Neural cell (in vitro differentiated cells): ENCODE measurements around the gene DAAM2. TPM values are rescaled to one million over a fixed set of nuclear protein-coding genes. Genes with fewer than 3 reads are reported as not detected.

Source experiments
- H2AFZ ChIP-seq: fragments of 200-600, 300-800 bp; sonication (generic), shearing (Covaris generic); 2 replicates; pipeline ENCODE4 v1.6.0; 2014; ENCODE audit warnings: low read depth, mild to moderate bottlenecking, antibody characterized with exemption, low read length, moderate library complexity
- H3F3A ChIP-seq: fragments of 200-600 bp; shearing (Covaris generic); 2 replicates; pipeline ENCODE4 v1.6.1; 2016; ENCODE audit warnings: mild to moderate bottlenecking, moderate library complexity, mixed read lengths, antibody characterized with exemption, low read length; ENCODE audit not compliant: insufficient read depth, poor library complexity, severe bottlenecking
- H3K27ac ChIP-seq: fragments of 200-600, 300-800 bp; sonication (generic), shearing (Covaris generic); 2 replicates; pipeline ENCODE4 v1.5.1; 2014; ENCODE audit warnings: mild to moderate bottlenecking, low read length, moderate library complexity
- H3K27me3 ChIP-seq: fragments of 300-800, 200-600 bp; sonication (generic), shearing (Covaris generic); 2 replicates; pipeline ENCODE4 v1.6.0; 2014; ENCODE audit warnings: mild to moderate bottlenecking, low read depth, low read length, moderate library complexity; ENCODE audit not compliant: insufficient read depth
- H3K36me3 ChIP-seq: fragments of 300-800, 200-600 bp; sonication (generic), shearing (Covaris generic); 2 replicates; pipeline ENCODE4 v1.5.1; 2014; ENCODE audit warnings: mild to moderate bottlenecking, antibody characterized with exemption, low read length, moderate library complexity; ENCODE audit not compliant: insufficient read depth
- H3K4me2 ChIP-seq: fragments of 300-800, 200-600 bp; sonication (generic), shearing (Covaris generic); 2 replicates; pipeline ENCODE4 v1.6.0; 2014; ENCODE audit warnings: mild to moderate bottlenecking, low read length
- H3K4me3 ChIP-seq: fragments of 300-800, 200-600 bp; sonication (generic), shearing (Covaris generic); 2 replicates; pipeline ENCODE4 v1.5.1; 2014; ENCODE audit warnings: mild to moderate bottlenecking, low read length, moderate library complexity
- H3K79me2 ChIP-seq: fragments of 200-600 bp; shearing (Covaris generic); replicated peaks from 2 replicates; pipeline ENCODE4 v1.6.0; 2014; ENCODE audit warnings: mild to moderate bottlenecking, low read length, moderate library complexity; ENCODE audit not compliant: insufficient read depth
- H3K9ac ChIP-seq: fragments of 300-800, 200-600 bp; sonication (generic), shearing (Covaris generic); 2 replicates; pipeline ENCODE4 v1.6.1; 2016; ENCODE audit warnings: mild to moderate bottlenecking, low read length, mixed read lengths
- H3K9me2 ChIP-seq: fragments of 200-600 bp; shearing (Covaris generic); 2 replicates; pipeline ENCODE4 v1.6.1; 2016; ENCODE audit warnings: mild to moderate bottlenecking, low read length, mixed read lengths; ENCODE audit not compliant: insufficient read depth
- H3K9me3 ChIP-seq: fragments of 200-600, 300-800 bp; sonication (generic), shearing (Covaris generic); 2 replicates; pipeline ENCODE4 v1.6.1; 2016; ENCODE audit warnings: mild to moderate bottlenecking, mixed run types, low read length, moderate library complexity, mixed read lengths
- H4K20me1 ChIP-seq: fragments of 200-600 bp; shearing (Covaris generic); 2 replicates; pipeline ENCODE4 v1.6.1; 2016; ENCODE audit warnings: mild to moderate bottlenecking, mixed run types; ENCODE audit not compliant: insufficient read depth
- EP300 ChIP-seq: fragments of 450-650 bp; conservative IDR thresholded peaks from 2 replicates; pipeline ENCODE4 v1.6.1; 2014; ENCODE audit warnings: antibody characterized with exemption, mild to moderate bottlenecking, moderate library complexity; ENCODE audit not compliant: poor library complexity, severe bottlenecking
- EZH2 ChIP-seq: fragments of 200-600, 300-800 bp; shearing (Covaris generic), sonication (generic); IDR thresholded peaks from 2 replicates; pipeline ENCODE4 v1.6.1; 2014; ENCODE audit warnings: antibody characterized with exemption, low read length, borderline replicate concordance, mild to moderate bottlenecking; ENCODE audit not compliant: insufficient read depth, poor library complexity, severe bottlenecking
- MXI1 ChIP-seq: fragments of 450-650 bp; conservative IDR thresholded peaks from 2 replicates; pipeline ENCODE4 v1.6.1; 2014; ENCODE audit warnings: antibody characterized with exemption, mild to moderate bottlenecking; ENCODE audit not compliant: poor library complexity, severe bottlenecking
- POLR2AphosphoS5 ChIP-seq: IDR thresholded peaks from 2 replicates; pipeline ENCODE4 v1.6.1; 2012
- RAD21 ChIP-seq: fragments of 450-650 bp; conservative IDR thresholded peaks from 2 replicates; pipeline ENCODE4 v1.6.1; 2014; ENCODE audit warnings: antibody characterized with exemption, mild to moderate bottlenecking, moderate library complexity
- REST ChIP-seq: IDR thresholded peaks from 2 replicates; pipeline ENCODE4 v1.6.1; 2012; ENCODE audit warnings: borderline replicate concordance
- SMC3 ChIP-seq: fragments of 450-650 bp; conservative IDR thresholded peaks from 2 replicates; pipeline ENCODE4 v1.6.1; 2014; ENCODE audit warnings: antibody characterized with exemption, mild to moderate bottlenecking, moderate library complexity; ENCODE audit not compliant: poor library complexity
- TAF1 ChIP-seq: IDR thresholded peaks from 2 replicates; pipeline ENCODE4 v1.6.1; 2012; ENCODE audit warnings: low read depth
- polyA plus RNA-seq: library from polyadenylated mRNA; depleted of rRNA; stranded (reverse); fragments of >200 nt; gene quantifications from 2 replicates; pipeline ENCODE4 v1.2.3, GENCODE V29; 2014
- TF ChIP-seq, protein P1 (sequence below): fragments of 450-650 bp; IDR thresholded peaks from 2 replicates; pipeline ENCODE4 v1.5.1; 2014; ENCODE audit warnings: antibody characterized with exemption, mild to moderate bottlenecking, moderate library complexity; ENCODE audit not compliant: poor library complexity, severe bottlenecking

The DAAM2 gene
- polyA plus RNA-seq, 1 donor from 2014 or later: 1.2 TPM

DNA sequence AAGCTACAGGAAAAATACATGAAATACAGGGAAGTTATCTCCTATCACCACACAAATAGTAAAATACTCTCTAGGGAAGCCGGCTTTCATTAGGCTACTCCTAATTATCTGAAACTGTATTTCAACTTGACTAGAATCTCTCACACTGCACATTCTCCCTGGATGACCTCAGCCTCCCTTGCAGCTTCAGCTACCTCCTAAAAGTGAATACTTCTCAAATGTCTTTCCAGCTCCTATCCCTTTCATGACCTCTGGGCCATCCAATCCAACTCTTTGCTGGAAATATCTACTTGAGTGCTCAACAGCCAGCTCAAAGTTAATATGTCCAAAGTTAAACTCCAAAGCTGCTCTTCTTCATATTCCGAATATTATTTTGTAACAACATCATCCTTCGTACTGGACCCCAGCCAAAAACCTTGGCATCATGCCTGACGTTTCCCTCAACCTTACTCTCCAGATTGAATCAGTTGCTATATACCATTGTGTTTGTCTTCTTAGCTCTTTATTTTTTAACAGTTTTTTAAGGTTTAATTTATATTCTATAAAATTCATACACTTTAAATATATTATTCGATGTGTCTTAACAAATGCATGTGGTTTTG lies 37.6 kb upstream of the DAAM2 start:
- Histone ChIP-seq H3F3A (no peaks in the 10 kb centered on the region), H2AFZ (no peak overlapping the region), H3K4me2 (no peak overlapping the region), H3K79me2 (no peaks in the 10 kb centered on the region), H3K9me3 (no peaks in the 10 kb centered on the region), H3K27ac (no peak overlapping the region), H3K9me2 (no peaks in the 10 kb centered on the region), H4K20me1 (no peaks in the 10 kb centered on the region), H3K4me3 (no peak overlapping the region), H3K27me3 (no peaks in the 10 kb centered on the region), H3K9ac (no peak overlapping the region), H3K36me3 (no peaks in the 10 kb centered on the region)
- TF ChIP-seq EZH2 (no peak), RAD21 (no peak), TAF1 (no peak), MXI1 (no peak), POLR2AphosphoS5 (no peak), SMC3 (no peak), REST (no peak), EP300 (no peak)
- TF ChIP-seq, protein P1, sequence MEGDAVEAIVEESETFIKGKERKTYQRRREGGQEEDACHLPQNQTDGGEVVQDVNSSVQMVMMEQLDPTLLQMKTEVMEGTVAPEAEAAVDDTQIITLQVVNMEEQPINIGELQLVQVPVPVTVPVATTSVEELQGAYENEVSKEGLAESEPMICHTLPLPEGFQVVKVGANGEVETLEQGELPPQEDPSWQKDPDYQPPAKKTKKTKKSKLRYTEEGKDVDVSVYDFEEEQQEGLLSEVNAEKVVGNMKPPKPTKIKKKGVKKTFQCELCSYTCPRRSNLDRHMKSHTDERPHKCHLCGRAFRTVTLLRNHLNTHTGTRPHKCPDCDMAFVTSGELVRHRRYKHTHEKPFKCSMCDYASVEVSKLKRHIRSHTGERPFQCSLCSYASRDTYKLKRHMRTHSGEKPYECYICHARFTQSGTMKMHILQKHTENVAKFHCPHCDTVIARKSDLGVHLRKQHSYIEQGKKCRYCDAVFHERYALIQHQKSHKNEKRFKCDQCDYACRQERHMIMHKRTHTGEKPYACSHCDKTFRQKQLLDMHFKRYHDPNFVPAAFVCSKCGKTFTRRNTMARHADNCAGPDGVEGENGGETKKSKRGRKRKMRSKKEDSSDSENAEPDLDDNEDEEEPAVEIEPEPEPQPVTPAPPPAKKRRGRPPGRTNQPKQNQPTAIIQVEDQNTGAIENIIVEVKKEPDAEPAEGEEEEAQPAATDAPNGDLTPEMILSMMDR: no peak

DNA sequence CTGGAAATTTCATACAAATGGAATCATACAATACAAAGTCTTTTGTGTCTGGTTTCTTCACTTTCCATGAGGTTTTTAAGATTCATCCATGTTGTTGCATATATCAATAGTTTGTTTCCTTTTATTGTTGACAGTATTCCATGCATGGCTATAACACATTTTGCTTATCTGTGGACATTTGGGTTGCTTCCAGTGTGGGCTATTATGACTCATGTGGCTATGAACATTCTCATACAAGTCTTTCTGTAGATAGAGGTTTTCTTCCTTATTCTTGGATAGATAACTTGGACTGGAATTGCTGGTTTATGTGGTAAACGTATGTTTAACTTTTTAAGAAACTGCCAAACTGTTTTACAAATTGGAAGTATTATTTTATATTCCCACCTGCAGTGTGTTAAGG lies 36.9 kb upstream of the DAAM2 start:
- Histone ChIP-seq H2AFZ (no peak overlapping the region), H3K9ac (no peak overlapping the region), H3K9me3 (no peaks in the 10 kb centered on the region), H3K9me2 (no peaks in the 10 kb centered on the region), H3K27ac (no peak overlapping the region), H3K4me2 (no peak overlapping the region), H3K4me3 (no peak overlapping the region), H3K79me2 (no peaks in the 10 kb centered on the region), H4K20me1 (no peaks in the 10 kb centered on the region), H3F3A (no peaks in the 10 kb centered on the region), H3K27me3 (no peaks in the 10 kb centered on the region), H3K36me3 (no peaks in the 10 kb centered on the region)
- no peak for TF ChIP-seq SMC3
- no peak for TF ChIP-seq MXI1
- no peak for TF ChIP-seq RAD21
- no peak for TF ChIP-seq TAF1
- TF ChIP-seq, protein P1: no peak
- no peak for TF ChIP-seq REST
- no peak for TF ChIP-seq EZH2
- TF ChIP-seq EP300: no peak
- no peak for TF ChIP-seq POLR2AphosphoS5
